Osteoblast (primary cell): ENCODE measurements around the gene ADAMTS4. TPM values are rescaled to one million over a fixed set of nuclear protein-coding genes. Genes with fewer than 3 reads are reported as not detected.

ENCODE experiments used
- DNase-seq: peaks from one replicate; pipeline ENCODE4 v3.0.0; 2011; ENCODE audit warnings: low spot score, mixed read lengths; ENCODE audit not compliant: insufficient read length; ENCODE audit errors: missing footprints
- H2AFZ ChIP-seq: 2 replicates; pipeline ENCODE4 v1.6.0; 2011; ENCODE audit warnings: mild to moderate bottlenecking, low read length
- H3K27ac ChIP-seq: 2 replicates; pipeline ENCODE4 v1.5.1; 2011; ENCODE audit warnings: mild to moderate bottlenecking, low read depth, low read length, moderate library complexity
- H3K27me3 ChIP-seq: 2 replicates; pipeline ENCODE4 v1.6.0; 2012; ENCODE audit warnings: mild to moderate bottlenecking, control low read depth, inconsistent platforms, low read length, moderate library complexity; ENCODE audit not compliant: insufficient read depth
- H3K36me3 ChIP-seq: 2 replicates; pipeline ENCODE4 v1.5.1; 2011; ENCODE audit warnings: mild to moderate bottlenecking, low read length, control low read depth, moderate library complexity; ENCODE audit not compliant: insufficient read depth
- H3K4me1 ChIP-seq: 2 replicates; pipeline ENCODE4 v1.5.1; 2011; ENCODE audit warnings: mild to moderate bottlenecking, low read length, control low read depth, moderate library complexity; ENCODE audit not compliant: insufficient read depth
- H3K4me2 ChIP-seq: 2 replicates; pipeline ENCODE4 v1.6.0; 2011; ENCODE audit warnings: mild to moderate bottlenecking, low read length; ENCODE audit not compliant: insufficient read depth
- H3K4me3 ChIP-seq: fragments of 200-600 bp; sonication (generic); 3 replicates; pipeline ENCODE4 v1.5.1; 2012; ENCODE audit warnings: mild to moderate bottlenecking, low read length, inconsistent platforms; ENCODE audit not compliant: insufficient read depth
- H3K79me2 ChIP-seq: 2 replicates; pipeline ENCODE4 v1.6.0; 2012; ENCODE audit warnings: mild to moderate bottlenecking, low read length, control low read depth, inconsistent platforms; ENCODE audit not compliant: insufficient read depth
- H3K9me3 ChIP-seq: 2 replicates; pipeline ENCODE4 v1.5.1; 2011; ENCODE audit warnings: low read depth, low read length, control low read depth
- H4K20me1 ChIP-seq: 2 replicates; pipeline ENCODE4 v1.6.0; 2012; ENCODE audit warnings: mild to moderate bottlenecking, low read length, control low read depth; ENCODE audit not compliant: insufficient read depth
- CTCF ChIP-seq: IDR thresholded peaks from 2 replicates; pipeline ENCODE4 v1.5.1; 2011; ENCODE audit warnings: mild to moderate bottlenecking, low read depth, low read length, moderate library complexity; ENCODE audit errors: extremely low read depth
- total RNA-seq: library from RNA; depleted of rRNA; stranded (reverse); fragments of >200 nt; gene quantifications from 2 replicates; pipeline ENCODE4 v1.2.3, GENCODE V29; 2012

Gene ADAMTS4
- total RNA-seq, 1 donor = 1.4 TPM

- peaks cover 11% of the 10 kb centered on the region for H3K79me2 ChIP-seq
Measured at GRCh38 chr1:161166669-161167548, 31.9 kb downstream of the ADAMTS4 start.

GRCh38 chr1:161165742-161166668 is 32.8 kb downstream of the ADAMTS4 start, which contains the start of gene PPOX:
Gene PPOX (plus strand): TSS chr1:161166426. CDS start chr1:161166848, 422 bp downstream.
- H3K9me3 ChIP-seq = no peaks in the 10 kb centered on the region
- peaks cover 46% of the 10 kb centered on the region for H3K36me3 ChIP-seq
- TF ChIP-seq CTCF = peak; percentile 50
- peak within 1 kb of the TSS; percentile 88 for H2AFZ ChIP-seq
- peak; percentile 98 for DNase-seq
- no peaks in the 10 kb centered on the region for H4K20me1 ChIP-seq
- peaks cover 15% of the 10 kb centered on the region for H3K4me1 ChIP-seq
- peaks cover 14% of the 10 kb centered on the region for H3K79me2 ChIP-seq
- H3K27me3 ChIP-seq = no peaks in the 10 kb centered on the region
- peak within 1 kb of the TSS; percentile 84 for H3K4me3 ChIP-seq
- H3K27ac ChIP-seq = peak within 1 kb of the TSS; percentile 87
- peak within 1 kb of the TSS; percentile 92 for H3K4me2 ChIP-seq

More at GRCh38 chr1:161166669-161167548, 31.9 kb downstream of the ADAMTS4 start:
- Histone ChIP-seq H2AFZ (peak overlapping the region; percentile 88), H3K4me2 (peak overlapping the region; percentile 92), H4K20me1 (no peaks in the 10 kb centered on the region), H3K4me1 (peaks cover 15% of the 10 kb centered on the region), H3K27me3 (no peaks in the 10 kb centered on the region), H3K36me3 (peaks cover 53% of the 10 kb centered on the region), H3K4me3 (peak overlapping the region; percentile 84), H3K27ac (peak overlapping the region; percentile 87), H3K9me3 (no peaks in the 10 kb centered on the region)
- DNase-seq = peak; percentile 75
- no peak for TF ChIP-seq CTCF

- H3K9me3 ChIP-seq = no peaks in the 10 kb centered on the region
- H3K36me3 ChIP-seq = peaks cover 38% of the 10 kb centered on the region
- H3K4me3 ChIP-seq = peak overlapping the region; percentile 84
- no peaks in the 10 kb centered on the region for H4K20me1 ChIP-seq
- no peaks in the 10 kb centered on the region for H3K27me3 ChIP-seq
- H3K79me2 ChIP-seq = peaks cover 23% of the 10 kb centered on the region
- no peak overlapping the region for H2AFZ ChIP-seq
- peak overlapping the region; percentile 87 for H3K27ac ChIP-seq
- H3K4me1 ChIP-seq = peaks cover 18% of the 10 kb centered on the region
- no peak for TF ChIP-seq CTCF
- DNase-seq = no peak
- peak overlapping the region; percentile 92 for H3K4me2 ChIP-seq
Measured at GRCh38 chr1:161164901-161165610, 33.8 kb downstream of the ADAMTS4 start.
